K562 (cell line): ENCODE measurements around the gene TRIM44. TPM values are rescaled to one million over a fixed set of nuclear protein-coding genes. Genes with fewer than 3 reads are reported as not detected.

ENCODE experiments used
- ATAC-seq: fragments of 200-7000 bp; cut with Tn5 transposase; 3 replicates; pipeline ENCODE4 v1.9.1; 2020; ENCODE audit warnings: moderate library complexity
- BruUV-seq: library from RNA; stranded (reverse); fragments of 400-500 nt; replicated peaks from 2 replicates; lab custom pipeline; 2021; lab: Mats Ljungman, UMichigan
- CTCF ChIA-PET: fragments of 300-600 bp; formaldehyde crosslinking; extraction: SDS; loops from one replicate; lab custom pipeline; 2021; ENCODE audit warnings: low intra/inter-chr PET ratio; lab: Yijun Ruan, JAX
- POLR2A ChIA-PET: fragments of 300-600, 350-650 bp; sonication (Branson Sonifier 250); formaldehyde crosslinking; extraction: SDS; loops from one replicate; lab custom pipeline; 2021; ENCODE audit warnings: antibody characterized with exemption, inconsistent platforms; lab: Yijun Ruan, JAX
- DNase-seq, 4 experiments: peaks; one replicate each; pipeline versions ENCODE4 v3.0.0 to v3.0.0-alpha.2; 2011 to 2018; ENCODE audit warnings: low spot score in 3 of 4, mixed read lengths in 3 of 4; ENCODE audit errors: extremely low read depth in 1 of 4
- FAIRE-seq: peaks from 2 replicates; lab custom pipeline; 2011; peaks lifted over from hg19 to GRCh38; lab: Jason Lieb, UNC
- H2AFZ ChIP-seq: 2 replicates; pipeline ENCODE4 v1.6.0; 2011; ENCODE audit warnings: low read depth, low read length, control low read depth, inconsistent platforms
- H3K27ac ChIP-seq: fragments of 200-600 bp; 3 replicates; pipeline ENCODE4 v1.8.0; 2011; ENCODE audit warnings: low read depth, mild to moderate bottlenecking, control low read depth, inconsistent platforms, low read length, moderate library complexity, mixed read lengths; ENCODE audit errors: extremely low read depth
- H3K27me3 ChIP-seq, 2 experiments: fragments of 300-600 bp in 1 of 2; 2 replicates in 1 of 2; 3 replicates in 1 of 2; pipeline versions ENCODE4 v1.6.0 to v1.8.0; 2011; ENCODE audit warnings: inconsistent platforms in 2 of 2, low read length in 2 of 2, mild to moderate bottlenecking in 1 of 2, mixed read lengths in 1 of 2, moderate library complexity in 1 of 2; ENCODE audit not compliant: control insufficient read depth in 2 of 2, insufficient read depth in 2 of 2
- H3K36me3 ChIP-seq: fragments of 300-600 bp; 3 replicates; pipeline ENCODE4 v1.8.0; 2011; ENCODE audit warnings: mild to moderate bottlenecking, low read length, inconsistent platforms; ENCODE audit not compliant: control insufficient read depth, insufficient read depth
- H3K4me1 ChIP-seq, 2 experiments: fragments of 200-600 bp in 1 of 2; replicated peaks in 1 of 2; 2 replicates in 1 of 2; 3 replicates in 1 of 2; pipeline versions ENCODE4 v1.5.1 to v1.8.0; 2011; ENCODE audit warnings: inconsistent platforms in 2 of 2, low read length in 2 of 2, mild to moderate bottlenecking in 1 of 2, mixed read lengths in 1 of 2, moderate library complexity in 1 of 2; ENCODE audit not compliant: control insufficient read depth in 2 of 2, insufficient read depth in 2 of 2
- H3K4me2 ChIP-seq: 2 replicates; pipeline ENCODE4 v1.6.1; 2011; ENCODE audit warnings: low read length, control low read depth, inconsistent platforms, mixed read lengths; ENCODE audit not compliant: insufficient read depth
- H3K4me3 ChIP-seq: fragments of 200-600 bp; sonication (generic), shearing (Covaris generic); 2 replicates; pipeline ENCODE4 v1.5.1; 2016; ENCODE audit warnings: control low read depth, inconsistent platforms
- H3K79me2 ChIP-seq: fragments of 200-600 bp; 3 replicates; pipeline ENCODE4 v1.8.0; 2011; ENCODE audit warnings: low read length, inconsistent platforms; ENCODE audit not compliant: control insufficient read depth, insufficient read depth
- H3K9ac ChIP-seq, 2 experiments: 2 replicates each; pipeline versions ENCODE4 v1.6.0 to v1.6.1; 2011; ENCODE audit warnings: low read depth in 2 of 2, low read length in 2 of 2, control low read depth in 1 of 2, inconsistent platforms in 1 of 2, mild to moderate bottlenecking in 1 of 2, mixed read lengths in 1 of 2; ENCODE audit not compliant: insufficient read depth in 1 of 2
- H3K9me1 ChIP-seq: one replicate; pipeline ENCODE4 v1.6.0; 2011; ENCODE audit warnings: inconsistent platforms, mild to moderate bottlenecking, low read length, moderate library complexity; ENCODE audit not compliant: control insufficient read depth, insufficient read depth
- H3K9me3 ChIP-seq: replicated peaks from 2 replicates; pipeline ENCODE4 v1.5.1; 2011; ENCODE audit warnings: low read depth, low read length, inconsistent platforms; ENCODE audit not compliant: control insufficient read depth, insufficient read depth
- H4K20me1 ChIP-seq: replicated peaks from 2 replicates; pipeline ENCODE4 v1.6.1; 2011; ENCODE audit warnings: low read length, inconsistent platforms, mixed read lengths; ENCODE audit not compliant: control insufficient read depth, insufficient read depth
- DDX20 ChIP-seq: fragments of 450-650 bp; IDR thresholded peaks from 2 replicates; pipeline ENCODE4 v1.6.1; 2016; ENCODE audit warnings: missing genetic modification characterization, low read depth, mild to moderate bottlenecking, missing compliant biosample characterization, moderate library complexity
- EHMT2 ChIP-seq: fragments of 450-650 bp; IDR thresholded peaks from 2 replicates; pipeline ENCODE4 v1.6.1; 2018; ENCODE audit warnings: antibody characterized with exemption
- EP300 ChIP-seq: IDR thresholded peaks from 2 replicates; pipeline ENCODE4 v1.6.1; 2012; ENCODE audit warnings: low read length, improper control_type of control experiment
- MEF2A ChIP-seq: IDR thresholded peaks from 2 replicates; pipeline ENCODE4 v1.6.1; 2011; ENCODE audit warnings: low read depth, mild to moderate bottlenecking, low read length, moderate library complexity; ENCODE audit not compliant: control insufficient read depth
- MTA2 ChIP-seq: fragments of 450-650 bp; IDR thresholded peaks from 2 replicates; pipeline ENCODE4 v1.6.1; 2016; ENCODE audit warnings: low read depth
- POLR2AphosphoS5 ChIP-seq: IDR thresholded peaks from 2 replicates; pipeline ENCODE4 v1.6.1; 2011; ENCODE audit warnings: mild to moderate bottlenecking, low read depth, low read length, moderate library complexity; ENCODE audit not compliant: control insufficient read depth, insufficient read depth
- SIX5 ChIP-seq, 2 experiments: IDR thresholded peaks; 2 replicates each; pipeline ENCODE4 v1.6.1; 2011; ENCODE audit warnings: low read length in 2 of 2, borderline replicate concordance in 1 of 2, low read depth in 1 of 2, mild to moderate bottlenecking in 1 of 2, moderate library complexity in 1 of 2; ENCODE audit not compliant: insufficient read depth in 1 of 2
- SMAD2 ChIP-seq: fragments of 150-350 bp; IDR thresholded peaks from 2 replicates; pipeline ENCODE4 v1.6.1; 2014; ENCODE audit warnings: low read depth, mild to moderate bottlenecking, low read length
- SNIP1 ChIP-seq: fragments of 450-650 bp; IDR thresholded peaks from 2 replicates; pipeline ENCODE4 v1.7.1; 2017; ENCODE audit warnings: low read depth, mild to moderate bottlenecking
- ZBTB2 ChIP-seq: fragments of 450-650 bp; IDR thresholded peaks from 2 replicates; pipeline ENCODE4 v1.6.1; 2016; ENCODE audit warnings: antibody characterized with exemption
- ZNF263 ChIP-seq: sonication (generic); formaldehyde crosslinking; IDR thresholded peaks from 2 replicates; pipeline ENCODE4 v1.8.0; 2022; ENCODE audit warnings: mild to moderate bottlenecking, missing genetic modification reagents, borderline replicate concordance
- ZNF740 ChIP-seq, 3 experiments: fragments of 200-800 bp in 1 of 3; sonication (Bioruptor generic) in 1 of 3; sonication (generic) in 1 of 3; formaldehyde crosslinking in 1 of 3; IDR thresholded peaks; 2 replicates each; pipeline versions ENCODE4 v1.6.1 to v1.8.0; 2016 to 2022; ENCODE audit warnings: mild to moderate bottlenecking in 2 of 3, missing compliant biosample characterization in 2 of 3, missing genetic modification characterization in 2 of 3, missing genetic modification reagents in 1 of 3
- WGBS: fragments of 100-300 bp; shearing (Covaris generic); methylation state at CpG from one replicate; pipeline ENCODE4 v1.1.6; 2016; ENCODE audit warnings: low coverage, mixed read lengths; ENCODE audit not compliant: insufficient coverage; ENCODE audit errors: missing lambda C conversion rate; 5-methylcytosine and 5-hydroxymethylcytosine counted together
- in situ Hi-C: fragments of 300-500 bp; cut with MboI; formaldehyde crosslinking; loops from 4 replicates; pipeline ENCODE4 v1.15.0; 2018; ENCODE audit warnings: inconsistent platforms, mixed read lengths
- intact Hi-C: fragments of 100-400 bp; cut with micrococcal nuclease; formaldehyde crosslinking; loops from 2 replicates; pipeline ENCODE4 v1.14.2; 2022
- polyA plus RNA-seq, 8 experiments: library from polyadenylated mRNA; depleted of rRNA in 4 of 8; stranded (reverse) in 5 of 8; unstranded in 3 of 8; fragments of >200 nt; fragmentation: Nextera tagmentation in 2 of 8; fragmentation: Illumina TruSeq in 1 of 8; extraction: Ambion mirVana in 2 of 8; extraction: Trizol in 1 of 8; gene quantifications; 2 replicates each; pipeline versions ENCODE4 v1.2.1 to v1.2.3, GENCODE V29; 2011 to 2014; ENCODE audit warnings: inconsistent platforms in 1 of 8, missing spikeins in 1 of 8
- total RNA-seq, 7 experiments: library from RNA; depleted of rRNA in 6 of 7; stranded (reverse); fragments of >200 nt in 6 of 7; fragmentation: Illumina TruSeq in 2 of 7; extraction: Trizol in 2 of 7; gene quantifications; 2 replicates each; pipeline versions ENCODE4 v1.2.1 to v1.2.3, GENCODE V29; 2011 to 2021; ENCODE audit warnings: low replicate concordance in 1 of 7

The TRIM44 gene
- total and polyA plus RNA-seq, 9 of the 15 experiments (the other 6 are each of a cell fraction or from before 2014, with no cell fraction given), result 8.3 to 105 (median 37.2) TPM

GRCh38 chr11:35662061-35662648 is 420 bp upstream of the TRIM44 start:
- intact Hi-C loops, result no loop called here
- peak overlapping the region; percentile 89; the same call in 2 of the 3 replicates for H3K27ac ChIP-seq
- DNase-seq (no peak), ATAC-seq (peak; percentile 2; the same call in 1 of the 3 replicates), FAIRE-seq (no peak)
- peaks cover 6 to 7% of the 10 kb centered on the region in 2 experiments for H3K27me3 ChIP-seq
- no peaks in the 10 kb centered on the region for H3K9me3 ChIP-seq
- peaks cover 3% of the 10 kb centered on the region; the same call in 1 of the 3 replicates for H3K36me3 ChIP-seq
- peaks cover 0 to 16% of the 10 kb centered on the region in 2 experiments; a peak in 3 of 5 replicates for H3K4me1 ChIP-seq
- H3K9me1 ChIP-seq, result no peaks in the 10 kb centered on the region
- CTCF ChIA-PET, result no interaction called here
- POLR2A ChIA-PET, result interaction anchor here (0.8 kb wide), 1 partner anchor 15 kb away, joined by 3 read pairs; no protein-coding TSS in a partner anchor
- BruUV-seq, result TSS peak; percentile 57
- H2AFZ ChIP-seq, result peak overlapping the region; percentile 95
- H3K4me2 ChIP-seq, result peak overlapping the region; percentile 92
- H3K4me3 ChIP-seq, result peak overlapping the region; percentile 58
- in situ Hi-C loops, result no loop called here
- H3K9ac ChIP-seq, result peak overlapping the region; percentile 78 to 93; a peak in 2 of 4 replicates
- H4K20me1 ChIP-seq, result no peaks in the 10 kb centered on the region
- peak; percentile 80; the same call in 1 of the 2 replicates for TF ChIP-seq EHMT2
- no peak for TF ChIP-seq SIX5 (IDR thresholded peaks at IDR 0.05; ENCODE audit: borderline replicate concordance in 1 of 2, insufficient read depth in 1 of 2, low read depth in 1 of 2, low read length in 2 of 2)
- no peak for TF ChIP-seq ZNF740 (CRISPR knock-in tag; IDR thresholded peaks at IDR 0.05)
- no peak for TF ChIP-seq ZNF740 (tag; IDR thresholded peaks at IDR 0.05)
- no peak for TF ChIP-seq POLR2AphosphoS5
- TF ChIP-seq ZBTB2, result 0 out of 2 replicates have a peak, but pooled peaks have one; percentile 35
- TF ChIP-seq EP300, result no peak; the same call in 1 of the 2 replicates
- TF ChIP-seq MTA2, result 0 out of 2 replicates have a peak, but pooled peaks have one; percentile 15
- TF ChIP-seq DDX20 (tag), result no peak
- TF ChIP-seq SMAD2, result no peak
- TF ChIP-seq MEF2A, result no peak
- peak; percentile 86 for TF ChIP-seq ZNF263
- TF ChIP-seq SNIP1, result 0 out of 2 replicates have a peak, but pooled peaks have one; percentile 32
- peaks cover 42% of the 10 kb centered on the region for H3K79me2 ChIP-seq
- WGBS, result 53% methylated on average over 12 of the region's 12 CpGs
